ENCODE results near the gene PITPNM3.

The PITPNM3 gene

DNA sequence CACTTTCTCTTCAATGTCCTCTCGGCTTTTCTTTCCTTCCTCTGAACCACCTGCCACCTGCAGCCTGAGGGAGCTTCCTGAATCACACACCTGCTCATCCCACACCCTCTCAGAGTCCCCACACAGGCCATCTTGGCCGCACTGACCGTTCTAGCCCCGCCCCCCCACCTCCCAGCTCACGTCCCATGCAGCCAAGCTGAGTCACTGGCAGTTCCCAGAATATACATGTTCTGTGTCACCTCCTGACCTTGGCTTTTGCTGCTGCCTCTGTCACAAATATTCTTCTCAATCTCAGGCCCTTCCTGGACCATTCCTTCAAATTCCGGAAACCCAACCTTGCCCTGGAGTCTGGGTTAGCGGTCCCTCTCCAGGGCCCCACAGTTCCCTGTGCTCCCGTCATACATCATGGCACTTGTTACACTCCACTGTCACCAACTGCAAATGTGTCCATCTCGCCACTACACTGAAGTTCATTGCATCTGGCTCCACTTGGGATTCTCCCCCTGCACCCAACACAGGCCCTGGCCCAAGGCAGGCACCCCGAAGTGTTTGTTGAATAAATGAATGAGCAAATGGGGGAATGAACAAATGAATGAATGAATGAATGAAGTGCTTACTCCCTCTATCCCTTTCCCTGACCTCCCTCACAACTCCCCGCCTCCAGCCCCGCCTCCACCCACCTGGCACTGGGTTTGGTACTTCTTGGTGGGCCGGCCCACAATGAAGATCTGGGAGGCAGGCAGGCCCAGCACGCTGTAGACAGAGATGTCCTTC is 99.3 kb downstream of the PITPNM3 start:
- Mint-ChIP-seq H3K4me1 (peaks cover 36% of the 10 kb centered on the region), H3K9me3 (no peaks in the 10 kb centered on the region), H3K27me3 (ENCODE audit: low read depth) (peaks cover 28% of the 10 kb centered on the region), H3K27ac (no peak overlapping the region), H3K36me3 (ENCODE audit: low read depth) (no peaks in the 10 kb centered on the region), H3K4me3 (peak overlapping the region in 2 of 3 experiments; percentile 42 to 51)
- TF ChIP-seq, protein P1, sequence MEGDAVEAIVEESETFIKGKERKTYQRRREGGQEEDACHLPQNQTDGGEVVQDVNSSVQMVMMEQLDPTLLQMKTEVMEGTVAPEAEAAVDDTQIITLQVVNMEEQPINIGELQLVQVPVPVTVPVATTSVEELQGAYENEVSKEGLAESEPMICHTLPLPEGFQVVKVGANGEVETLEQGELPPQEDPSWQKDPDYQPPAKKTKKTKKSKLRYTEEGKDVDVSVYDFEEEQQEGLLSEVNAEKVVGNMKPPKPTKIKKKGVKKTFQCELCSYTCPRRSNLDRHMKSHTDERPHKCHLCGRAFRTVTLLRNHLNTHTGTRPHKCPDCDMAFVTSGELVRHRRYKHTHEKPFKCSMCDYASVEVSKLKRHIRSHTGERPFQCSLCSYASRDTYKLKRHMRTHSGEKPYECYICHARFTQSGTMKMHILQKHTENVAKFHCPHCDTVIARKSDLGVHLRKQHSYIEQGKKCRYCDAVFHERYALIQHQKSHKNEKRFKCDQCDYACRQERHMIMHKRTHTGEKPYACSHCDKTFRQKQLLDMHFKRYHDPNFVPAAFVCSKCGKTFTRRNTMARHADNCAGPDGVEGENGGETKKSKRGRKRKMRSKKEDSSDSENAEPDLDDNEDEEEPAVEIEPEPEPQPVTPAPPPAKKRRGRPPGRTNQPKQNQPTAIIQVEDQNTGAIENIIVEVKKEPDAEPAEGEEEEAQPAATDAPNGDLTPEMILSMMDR (IDR thresholded peaks at IDR 0.05; ENCODE audit: unreplicated experiment in 3 of 3), result no peak

DNA sequence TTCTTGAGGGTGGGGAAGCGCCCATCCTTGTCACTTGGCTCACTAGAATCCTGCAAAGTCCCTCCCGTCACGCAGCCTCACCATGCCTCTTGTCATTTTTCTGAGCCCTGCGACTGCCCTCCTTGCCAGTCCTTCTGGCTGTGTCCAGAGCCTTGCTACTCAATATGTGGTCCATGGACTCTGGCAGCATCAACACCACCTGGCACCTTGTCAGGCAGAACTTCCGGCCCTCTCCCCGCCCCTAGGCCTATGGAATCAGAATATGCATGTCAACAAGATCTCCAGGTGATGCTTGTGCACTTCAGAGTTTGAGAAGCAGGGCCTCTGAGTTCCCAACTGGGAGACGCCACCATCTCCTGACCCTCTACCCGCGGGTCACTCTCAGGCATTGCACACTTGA is 100.0 kb downstream of the PITPNM3 start:
- TF ChIP-seq, protein P1 (IDR thresholded peaks at IDR 0.05; ENCODE audit: unreplicated experiment in 3 of 3), result no peak
- H3K4me3 Mint-ChIP-seq, result peak overlapping the region in 2 of 3 experiments; percentile 34 to 51
- no peaks in the 10 kb centered on the region for H3K36me3 Mint-ChIP-seq (ENCODE audit: low read depth)
- peaks cover 43% of the 10 kb centered on the region for H3K4me1 Mint-ChIP-seq
- peaks cover 28% of the 10 kb centered on the region for H3K27me3 Mint-ChIP-seq (ENCODE audit: low read depth)
- peak overlapping the region in 1 of 3 experiments; percentile 46 for H3K27ac Mint-ChIP-seq
- no peaks in the 10 kb centered on the region for H3K9me3 Mint-ChIP-seq

DNA sequence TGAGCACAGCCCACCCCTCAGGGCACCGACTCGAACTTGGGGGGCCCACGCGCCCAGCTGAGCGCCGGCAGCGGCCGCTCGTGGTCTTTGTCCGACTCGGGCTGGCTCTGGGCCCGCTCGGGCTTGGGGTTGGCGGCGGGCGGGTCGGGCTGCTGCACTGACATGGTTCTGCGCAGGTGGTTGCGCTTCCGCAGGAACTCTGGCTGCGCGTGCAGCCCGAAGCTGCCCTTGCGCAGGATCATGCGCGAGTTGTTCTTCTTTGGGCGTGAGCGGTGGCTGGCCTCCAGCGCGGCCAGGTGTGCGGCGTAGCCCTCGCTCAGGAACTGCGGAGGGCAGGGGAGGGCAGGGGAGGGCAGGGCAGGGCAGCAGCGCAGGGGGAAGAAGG is 101.0 kb downstream of the PITPNM3 start:
- Mint-ChIP-seq H3K4me1 (peaks cover 52% of the 10 kb centered on the region), H3K36me3 (ENCODE audit: low read depth) (peaks cover under 1% of the 10 kb centered on the region), H3K27me3 (ENCODE audit: low read depth) (peaks cover 28% of the 10 kb centered on the region), H3K9me3 (no peaks in the 10 kb centered on the region), H3K27ac (no peak overlapping the region), H3K4me3 (peak overlapping the region in 1 of 3 experiments; percentile 61)
- TF ChIP-seq, protein P1 (IDR thresholded peaks at IDR 0.05; ENCODE audit: unreplicated experiment in 3 of 3), result no peak

DNA sequence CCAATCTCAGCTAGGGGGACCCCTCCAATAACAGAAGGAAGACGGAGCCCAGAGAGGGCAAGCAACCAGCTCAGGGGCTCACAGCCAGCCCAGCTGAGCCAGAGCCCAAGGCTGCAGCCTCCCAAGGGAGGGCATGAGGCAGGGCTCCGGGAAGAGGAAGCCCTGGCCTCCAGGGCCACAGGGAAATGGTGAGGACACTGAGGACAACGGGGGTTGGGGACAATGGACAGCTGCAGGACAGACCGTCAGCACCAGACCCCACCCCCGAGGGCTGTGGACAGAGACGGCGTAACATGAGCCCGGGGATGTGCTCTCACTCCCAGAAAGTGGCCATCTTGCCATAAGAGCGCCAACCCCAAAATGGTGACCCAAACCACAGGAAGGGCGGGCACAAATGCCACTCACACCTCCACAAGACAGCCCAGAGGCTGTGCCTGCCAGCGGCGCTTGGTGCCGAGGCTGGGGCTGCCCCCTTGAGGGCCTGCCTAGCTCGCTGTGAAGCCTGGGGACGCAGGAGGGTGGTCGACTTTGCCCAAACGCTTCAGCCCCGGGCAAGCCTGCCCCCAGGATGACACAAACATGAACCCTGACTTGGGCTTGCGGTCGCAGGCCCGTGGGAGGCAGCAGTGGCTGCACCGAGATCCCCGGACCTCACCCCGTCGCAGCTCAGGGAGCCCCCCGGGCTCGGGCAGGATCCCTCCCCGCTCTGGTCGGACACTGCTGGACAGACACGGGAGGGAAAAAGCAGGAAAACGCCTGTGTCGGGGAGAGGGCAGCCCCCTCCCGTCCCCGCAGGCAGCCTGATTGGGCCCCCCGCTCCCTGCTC is 101.6 kb downstream of the PITPNM3 start:
- peaks cover 4% of the 10 kb centered on the region for H3K36me3 Mint-ChIP-seq (ENCODE audit: low read depth)

DNA sequence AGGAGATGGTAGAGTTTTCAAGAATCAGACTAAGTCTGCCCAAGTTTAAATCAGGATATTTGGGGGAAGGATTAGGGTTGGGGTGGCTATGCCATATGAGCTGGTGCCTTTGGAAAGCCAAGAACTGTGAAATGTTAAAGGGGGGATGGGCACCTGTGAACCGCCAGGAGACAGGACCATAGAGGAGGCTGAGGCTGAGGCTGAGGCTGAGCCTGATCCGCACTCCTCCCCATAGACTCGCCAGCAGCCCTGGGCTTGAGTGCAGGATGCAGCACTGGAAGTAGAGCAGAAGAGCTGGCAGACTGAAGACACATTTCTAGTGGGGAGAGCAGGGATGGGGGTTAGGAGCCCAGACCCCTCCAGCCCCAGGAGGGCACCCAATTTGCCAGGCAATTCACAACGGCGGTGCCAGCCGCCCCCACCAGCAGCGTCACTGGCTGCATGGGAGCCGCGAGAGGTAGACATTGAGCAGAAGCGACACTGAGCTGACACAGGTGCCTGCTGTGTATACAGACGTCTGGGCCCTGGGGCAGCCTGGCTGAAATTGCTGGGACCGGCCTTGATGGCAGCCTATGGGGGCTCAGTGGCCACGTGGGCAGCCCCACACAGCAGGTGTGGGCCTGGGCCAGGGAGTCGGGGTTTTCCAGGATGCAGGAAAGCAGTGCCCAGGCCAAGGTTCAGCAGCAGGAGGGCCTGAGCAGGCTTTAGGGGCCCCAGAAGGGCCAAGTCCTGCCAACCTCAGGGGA is 102.9 kb downstream of the PITPNM3 start:
- peaks cover 57% of the 10 kb centered on the region for H3K4me1 Mint-ChIP-seq
- TF ChIP-seq, protein P1 (IDR thresholded peaks at IDR 0.05; ENCODE audit: unreplicated experiment in 3 of 3), result no peak
- no peaks in the 10 kb centered on the region for H3K9me3 Mint-ChIP-seq
- peak overlapping the region in 2 of 3 experiments; percentile 50 to 57 for H3K4me3 Mint-ChIP-seq
- H3K27ac Mint-ChIP-seq, result peak overlapping the region; percentile 7 to 51 (median 32)
- H3K36me3 Mint-ChIP-seq (ENCODE audit: low read depth), result peaks cover 4% of the 10 kb centered on the region
- H3K27me3 Mint-ChIP-seq (ENCODE audit: low read depth), result peaks cover 28% of the 10 kb centered on the region

More for the DNA sequence above, 101.6 kb downstream of the PITPNM3 start:
- no peak overlapping the region for H3K27ac Mint-ChIP-seq
- no peaks in the 10 kb centered on the region for H3K9me3 Mint-ChIP-seq
- TF ChIP-seq, protein P1 (IDR thresholded peaks at IDR 0.05; ENCODE audit: unreplicated experiment in 3 of 3), result no peak
- peak overlapping the region in 1 of 3 experiments; percentile 46 for H3K4me3 Mint-ChIP-seq
- peaks cover 28% of the 10 kb centered on the region for H3K27me3 Mint-ChIP-seq (ENCODE audit: low read depth)
- peaks cover 57% of the 10 kb centered on the region for H3K4me1 Mint-ChIP-seq

All from nephron (organoid).